HG02852 (cell line): ENCODE data around the gene IL1RAPL2.
"Not testable (repeated sequence)": the region's sequence is repeated elsewhere in the genome, so short reads cannot be mapped to it uniquely, and the experiment has no call there.

ENCODE experiments used
- ATAC-seq: cut with Tn5 transposase; IDR thresholded peaks from one replicate; pipeline ENCODE4 v1.9.1; 2021; ENCODE audit warnings: mild to moderate bottlenecking, moderate library complexity; ENCODE audit not compliant: unreplicated experiment

The IL1RAPL2 gene

GRCh38 chrX:104669063-104669462 lies 103.1 kb downstream of the IL1RAPL2 start:
- no peak for ATAC-seq

- no peak for ATAC-seq
These were observed 104.1 kb downstream of the IL1RAPL2 start for GRCh38 chrX:104670051-104670450.

- not testable (repeated sequence) for ATAC-seq
These were observed 111.5 kb downstream of the IL1RAPL2 start for GRCh38 chrX:104677517-104677916.

DNA sequence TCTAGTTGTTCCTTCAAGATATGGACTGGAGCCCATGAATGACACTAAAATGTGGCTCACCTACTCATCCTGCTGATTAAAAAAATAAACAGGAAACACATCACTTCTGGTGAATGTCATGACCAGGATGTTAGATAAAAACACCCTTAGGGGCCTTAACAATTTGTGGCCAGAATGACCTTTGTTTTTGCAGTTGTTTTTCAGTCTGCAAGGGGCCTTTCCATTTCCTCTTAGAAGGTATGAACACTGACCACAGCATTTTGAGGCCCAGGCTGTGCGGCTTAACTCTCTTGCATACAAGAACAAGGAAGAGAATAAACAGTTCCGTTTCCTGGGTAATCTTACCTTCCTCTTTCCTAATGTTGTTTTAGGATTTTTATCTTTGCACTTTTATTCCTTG lies 113.2 kb downstream of the IL1RAPL2 start:
- no peak for ATAC-seq

- no peak for ATAC-seq
These were observed 115.2 kb downstream of the IL1RAPL2 start for GRCh38 chrX:104681214-104681613.

DNA sequence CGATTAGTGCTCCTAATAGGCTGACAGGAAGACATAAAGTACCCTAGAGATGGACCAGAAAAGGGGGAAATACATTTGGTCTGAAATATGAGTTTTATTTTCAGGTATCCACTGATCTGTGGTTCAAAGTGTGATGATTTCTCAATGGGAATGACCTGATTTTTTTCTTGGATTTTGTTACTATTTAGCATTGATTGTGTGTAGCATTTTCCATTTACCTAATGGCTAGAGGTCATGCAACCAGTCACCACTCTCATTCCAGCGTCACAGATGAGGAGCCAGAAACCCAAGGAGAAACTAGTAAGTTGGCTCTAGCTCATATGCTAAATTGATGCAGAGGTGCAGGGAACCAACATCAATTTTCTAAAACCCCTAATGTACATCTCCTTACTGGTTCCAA lies 118.1 kb downstream of the IL1RAPL2 start:
- ATAC-seq = no peak

DNA sequence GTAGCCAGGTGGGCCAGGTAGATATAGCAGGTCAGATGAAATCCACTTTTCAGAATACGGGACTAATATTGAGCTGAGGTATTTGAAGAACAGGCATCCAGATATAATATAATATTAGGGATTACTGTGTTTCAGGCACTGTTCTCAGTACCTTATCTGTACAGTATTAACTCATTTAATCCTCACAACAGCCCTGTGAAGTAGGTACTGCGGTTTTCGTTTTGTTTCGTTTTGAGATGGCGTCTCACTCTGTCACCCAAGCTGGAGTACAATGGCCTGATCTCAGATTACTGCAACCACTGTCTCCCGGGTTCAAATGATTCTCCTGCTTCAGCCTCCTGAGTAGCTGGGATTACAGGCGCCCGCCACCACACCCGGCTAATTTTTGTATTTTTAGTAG lies 129.6 kb downstream of the IL1RAPL2 start:
- peak; percentile 64 for ATAC-seq

DNA sequence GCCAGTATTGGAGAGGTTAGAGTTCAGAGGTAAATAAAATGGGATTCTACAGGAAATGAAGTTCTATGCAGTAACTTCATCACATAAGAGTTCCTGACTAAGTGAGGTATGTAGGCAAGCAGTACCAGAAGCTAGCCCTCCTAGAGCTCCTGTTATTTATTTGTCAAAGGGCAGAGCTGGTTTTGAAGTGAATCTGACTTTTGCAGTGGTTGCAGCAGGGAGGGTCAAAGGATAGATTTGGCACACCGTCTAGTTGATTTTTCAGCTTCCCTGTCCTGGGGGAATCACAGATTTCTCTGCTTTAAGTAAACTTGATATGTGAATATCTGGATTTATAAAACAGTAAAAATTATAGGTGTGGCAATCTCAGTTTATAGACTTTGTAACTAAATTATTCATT lies 130.7 kb downstream of the IL1RAPL2 start:
- ATAC-seq = no peak

DNA sequence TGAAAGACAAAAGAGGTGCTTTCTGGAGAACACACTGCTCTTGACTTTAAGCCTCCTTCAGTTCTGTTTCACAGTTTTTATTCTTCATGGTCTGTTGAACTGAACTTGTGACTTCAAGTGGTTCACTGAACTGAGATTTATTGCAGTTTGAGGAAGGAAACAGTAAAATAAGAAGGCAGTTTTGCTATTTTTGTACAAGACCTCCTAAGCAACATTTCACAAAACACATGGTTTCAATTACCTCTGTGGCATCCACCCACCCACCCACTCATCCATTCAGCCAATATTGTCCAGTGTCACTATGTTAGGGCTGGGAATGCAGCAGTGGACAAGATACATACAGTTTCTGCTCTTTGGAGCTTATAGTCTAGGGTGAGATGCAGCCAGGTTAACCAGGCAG lies 131.3 kb downstream of the IL1RAPL2 start:
- ATAC-seq = no peak

GRCh38 chrX:104707042-104707441 lies 141.0 kb downstream of the IL1RAPL2 start:
- no peak for ATAC-seq

GRCh38 chrX:104707572-104707971 lies 141.6 kb downstream of the IL1RAPL2 start:
- ATAC-seq = no peak

DNA sequence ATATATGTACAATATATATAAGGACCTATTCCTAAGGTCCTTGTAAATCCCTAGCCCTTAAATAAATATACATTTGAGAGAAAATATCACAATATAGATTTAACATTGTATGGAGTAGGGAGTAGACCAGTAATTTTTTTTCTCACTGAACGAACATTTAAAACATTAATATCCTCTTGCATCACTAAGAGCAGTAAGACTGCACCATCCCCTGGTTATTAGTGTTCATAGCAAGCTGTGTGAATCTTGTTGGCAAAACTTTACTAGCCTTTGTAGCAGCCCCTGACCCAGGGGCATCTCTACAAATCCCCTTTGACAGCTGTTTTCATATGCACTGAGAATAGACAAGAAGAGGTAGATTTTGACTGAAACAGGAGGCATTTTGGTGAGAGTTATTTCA lies 146.5 kb downstream of the IL1RAPL2 start:
- ATAC-seq = no peak

GRCh38 chrX:104721854-104722253 lies 155.9 kb downstream of the IL1RAPL2 start:
- no peak for ATAC-seq

DNA sequence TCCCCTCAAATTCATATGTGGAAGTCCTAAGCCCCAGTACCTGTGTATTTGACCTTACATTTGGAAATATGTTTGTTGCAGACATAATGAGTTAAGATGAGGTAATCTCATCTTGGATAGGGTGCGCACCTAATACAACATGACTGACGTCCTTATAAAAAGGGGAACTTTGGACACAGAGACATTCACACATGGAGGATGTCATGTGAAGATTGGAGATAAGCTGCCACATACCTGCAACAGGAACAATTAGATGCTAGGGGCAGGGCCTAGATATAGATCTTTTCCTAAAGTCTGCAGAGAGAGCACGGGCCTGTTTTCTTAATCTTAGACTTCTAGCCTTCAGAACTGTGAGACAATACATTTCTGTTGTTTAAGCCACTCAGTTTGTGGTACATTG lies 162.5 kb downstream of the IL1RAPL2 start:
- ATAC-seq = no peak

DNA sequence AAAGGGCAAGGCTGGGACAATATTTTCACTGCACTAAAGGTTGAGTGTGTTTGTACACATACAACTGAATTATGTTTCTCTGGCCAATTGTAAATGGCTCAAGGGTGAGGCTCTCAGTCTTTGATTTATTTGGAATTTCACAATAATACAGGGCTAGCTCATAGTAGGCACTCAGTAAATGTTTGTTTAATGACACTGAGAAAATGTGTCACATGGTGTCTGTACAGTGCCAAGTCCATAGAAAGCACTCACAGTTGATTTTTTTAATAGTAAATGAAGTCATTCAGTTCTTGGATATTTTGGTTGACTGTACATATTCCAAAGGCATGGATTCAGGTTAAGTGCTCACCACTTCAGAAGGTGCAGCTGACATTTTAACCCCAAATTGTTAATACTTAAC lies 176.4 kb downstream of the IL1RAPL2 start:
- no peak for ATAC-seq

DNA sequence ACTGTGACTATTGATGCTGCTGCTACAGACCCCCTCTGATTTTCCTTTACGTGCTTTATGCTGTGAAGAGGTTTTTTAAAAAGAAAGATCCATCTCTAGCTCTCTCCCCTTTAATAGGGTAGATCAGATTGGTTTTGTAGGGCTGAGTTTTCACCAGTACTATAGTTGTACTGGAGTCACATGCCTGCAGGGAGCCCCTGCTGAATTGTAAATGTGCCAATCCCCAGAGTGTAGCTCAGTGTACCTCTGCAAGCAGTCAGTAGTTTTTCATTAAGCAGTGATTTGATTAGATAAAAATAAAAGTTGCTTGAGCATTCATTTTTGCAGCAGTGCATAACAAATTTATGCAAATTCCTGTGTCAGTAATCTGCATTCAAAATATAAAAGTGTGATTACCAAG lies 179.2 kb downstream of the IL1RAPL2 start:
- no peak for ATAC-seq

DNA sequence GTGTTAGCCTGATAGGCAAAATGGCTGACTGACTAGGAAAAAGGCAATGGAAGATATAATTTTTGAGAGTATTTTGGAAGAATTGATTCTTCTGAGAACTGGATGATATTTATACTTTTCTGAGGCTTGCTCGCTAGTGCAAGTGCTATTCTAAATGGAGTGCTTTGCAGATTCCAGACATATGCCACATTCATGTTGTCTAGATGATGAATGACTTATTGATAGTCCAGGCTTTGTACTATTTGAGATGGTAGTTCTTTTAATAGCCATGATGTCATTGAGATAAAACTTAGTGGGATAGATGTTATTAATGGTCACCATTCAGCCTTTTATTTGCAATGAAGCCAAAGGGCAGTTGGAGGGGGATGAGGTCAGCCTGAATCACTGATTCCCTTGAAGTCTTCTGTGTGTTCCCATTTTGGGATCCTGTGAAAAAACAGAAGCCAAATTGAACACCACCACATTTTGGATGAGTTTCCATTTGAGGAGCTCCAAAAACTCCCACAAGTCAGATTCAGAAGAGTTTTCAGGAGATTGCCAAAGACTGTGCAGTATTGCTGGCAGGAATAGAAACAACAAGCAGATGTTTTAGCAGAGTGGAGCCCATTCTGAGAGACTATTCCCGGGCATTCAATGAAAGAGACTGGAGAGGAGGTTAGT lies 184.1 kb downstream of the IL1RAPL2 start:
- ATAC-seq = no peak

DNA sequence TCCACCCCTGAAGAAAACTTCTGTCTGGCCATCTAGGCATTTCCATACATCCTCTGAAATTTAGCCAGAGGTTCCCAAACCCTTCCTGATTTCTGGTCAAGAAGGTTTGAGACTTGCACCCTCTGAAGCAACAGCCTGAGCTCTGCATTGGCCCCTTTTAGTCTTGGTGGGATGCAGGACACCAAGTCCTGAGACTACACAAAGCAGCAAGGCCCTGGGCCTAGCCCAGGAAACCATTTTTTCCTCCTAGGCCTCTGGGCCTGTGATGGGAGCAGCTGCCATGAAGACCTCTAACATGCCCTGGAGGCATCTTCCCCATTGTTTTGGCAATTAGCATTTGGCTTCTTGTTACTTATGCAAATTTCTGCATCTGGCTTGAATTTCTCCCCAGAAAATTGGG lies 196.6 kb downstream of the IL1RAPL2 start:
- no peak for ATAC-seq

DNA sequence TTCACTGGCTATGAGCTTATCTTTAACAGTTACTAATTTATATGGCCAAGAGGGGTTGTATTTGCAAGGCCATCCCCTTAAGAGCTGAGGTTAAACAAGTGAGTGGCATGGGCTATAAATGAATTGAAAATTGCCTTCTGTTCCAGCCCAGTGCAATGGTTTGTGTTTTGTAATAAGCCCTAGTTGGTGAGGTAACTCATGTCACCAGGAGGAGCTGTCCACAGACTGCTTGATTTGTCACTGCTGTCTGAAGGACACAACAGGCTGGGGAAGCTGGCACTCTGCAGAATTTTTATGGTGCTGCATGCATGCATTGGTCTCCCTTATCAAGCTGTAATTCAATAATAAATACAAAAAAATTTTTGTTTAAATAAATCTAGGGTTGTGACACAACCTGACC lies 223.8 kb downstream of the IL1RAPL2 start:
- no peak for ATAC-seq

DNA sequence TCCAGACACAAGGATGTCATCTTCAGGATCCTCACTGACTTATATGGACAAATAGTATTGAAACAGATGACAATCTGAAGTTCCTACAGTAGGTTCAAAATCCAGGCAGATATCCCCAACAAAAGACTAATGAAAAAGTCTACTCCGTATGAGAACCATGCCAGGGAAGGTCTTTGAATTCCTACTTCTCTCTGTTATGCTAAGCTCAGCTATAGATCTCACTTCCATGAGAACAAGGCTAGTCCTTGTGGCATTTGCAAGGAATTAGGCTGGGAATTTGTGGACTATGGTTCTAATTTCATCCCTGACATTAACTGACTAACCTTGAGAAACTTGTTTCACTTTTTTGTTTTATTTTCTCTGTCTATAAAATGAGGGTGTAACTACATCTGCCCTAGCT lies 229.8 kb downstream of the IL1RAPL2 start:
- no peak for ATAC-seq

DNA sequence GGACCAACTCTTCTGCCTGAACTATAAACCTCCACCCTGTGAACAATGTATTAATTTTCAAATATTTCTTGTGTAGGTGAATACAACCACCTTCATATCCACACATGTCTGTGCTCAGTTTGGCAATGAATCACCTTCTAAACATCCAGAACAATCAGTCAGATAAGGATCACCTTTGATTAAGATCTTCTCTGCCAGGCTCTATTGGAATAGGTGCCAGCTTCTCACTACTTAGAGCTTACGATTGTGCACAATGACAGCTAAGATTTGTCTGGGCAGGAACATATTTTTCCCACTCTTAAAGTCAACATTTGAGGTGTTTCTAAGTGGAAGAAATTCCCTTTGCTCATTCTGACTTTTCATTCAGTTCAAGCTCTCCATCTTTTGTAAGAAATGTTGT lies 237.2 kb downstream of the IL1RAPL2 start:
- ATAC-seq = no peak

DNA sequence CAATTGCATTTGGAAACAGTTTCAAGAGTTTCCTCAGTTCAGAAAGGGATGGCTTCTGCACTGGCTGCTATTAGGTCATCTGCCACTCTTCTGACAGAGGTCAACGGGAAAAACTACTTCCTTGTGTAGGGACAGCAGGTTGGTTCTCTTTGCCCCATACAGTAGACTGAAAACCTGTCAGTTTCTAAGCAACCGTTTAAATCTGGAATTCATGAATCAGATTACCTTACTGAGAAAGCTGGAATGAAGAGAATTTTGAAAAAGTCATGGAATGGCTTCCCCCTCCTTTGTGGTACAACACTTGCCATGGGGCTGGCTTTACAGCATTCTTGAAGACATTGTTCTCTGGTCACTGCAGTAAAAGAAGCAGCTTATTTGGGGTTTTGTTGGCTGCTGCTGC lies 240.3 kb downstream of the IL1RAPL2 start:
- no peak for ATAC-seq

DNA sequence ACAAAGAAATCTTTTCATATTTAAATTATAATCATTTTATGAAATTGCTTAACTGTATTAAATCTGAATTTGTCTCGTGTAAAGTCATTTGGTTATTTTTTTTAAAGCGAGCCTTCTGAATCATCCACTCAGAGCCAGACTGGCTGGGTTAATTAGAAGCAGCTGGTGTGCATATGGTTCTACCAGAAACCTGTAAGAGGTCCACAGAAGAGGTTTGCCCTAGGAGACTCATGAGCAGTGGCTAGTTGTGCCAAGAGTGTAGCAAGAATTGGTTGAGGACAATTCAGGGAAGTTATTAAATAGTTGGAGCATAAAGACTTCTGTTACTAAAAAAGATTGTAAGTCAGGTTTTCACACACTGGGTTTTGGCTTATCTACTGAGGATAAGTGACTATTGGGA lies 267.4 kb downstream of the IL1RAPL2 start:
- ATAC-seq = no peak
